Small intestine (tissue), 7 donors: Measurements from ENCODE around the gene VSIG1. TPM values are rescaled to one million over a fixed set of nuclear protein-coding genes. Genes with fewer than 3 reads are reported as not detected.

Experiments
- DNase-seq, 2 donors: peaks; one replicate each; pipeline versions ENCODE4 v3.0.0 to v3.0.0-alpha.2; 2013
- FAIRE-seq: peaks from 2 replicates; lab custom pipeline; 2012; peaks lifted over from hg19 to GRCh38; lab: Jason Lieb, UNC
- H3K27ac ChIP-seq, 3 donors: one replicate each; pipeline ENCODE4 v1.5.1; 2013; ENCODE audit warnings: low read length in 2 of 3, mild to moderate bottlenecking in 2 of 3, control low read depth in 1 of 3, inconsistent platforms in 1 of 3, low read depth in 1 of 3, moderate library complexity in 1 of 3
- H3K27me3 ChIP-seq, 3 donors: one replicate each; pipeline ENCODE4 v1.6.1; 2013; ENCODE audit warnings: low read length in 3 of 3, inconsistent platforms in 1 of 3; ENCODE audit not compliant: control insufficient read depth in 3 of 3, insufficient read depth in 3 of 3
- H3K36me3 ChIP-seq, 3 donors: one replicate each; pipeline ENCODE4 v1.6.1; 2013; ENCODE audit warnings: low read length in 3 of 3, inconsistent platforms in 1 of 3, low read depth in 1 of 3, mild to moderate bottlenecking in 1 of 3, moderate library complexity in 1 of 3; ENCODE audit not compliant: control insufficient read depth in 3 of 3, insufficient read depth in 2 of 3
- H3K4me1 ChIP-seq, 3 donors: one replicate each; pipeline ENCODE4 v1.6.1; 2013; ENCODE audit warnings: low read length in 2 of 3, inconsistent platforms in 1 of 3, low read depth in 1 of 3, mild to moderate bottlenecking in 1 of 3, moderate library complexity in 1 of 3; ENCODE audit not compliant: control insufficient read depth in 3 of 3, insufficient read depth in 2 of 3
- H3K4me3 ChIP-seq, 3 donors: one replicate each; pipeline ENCODE4 v1.5.1; 2013; ENCODE audit warnings: low read length in 3 of 3, control low read depth in 1 of 3, inconsistent platforms in 1 of 3, low read depth in 1 of 3, mild to moderate bottlenecking in 1 of 3, moderate library complexity in 1 of 3
- H3K9me3 ChIP-seq, 2 donors: one replicate each; pipeline ENCODE4 v1.6.1; 2013; ENCODE audit warnings: low read depth in 1 of 2, low read length in 1 of 2; ENCODE audit not compliant: control insufficient read depth in 2 of 2, insufficient read depth in 1 of 2
- WGBS, 3 donors: extraction: QIAGEN DNeasy Blood & Tissue Kit; methylation state at CpG; one replicate each; pipeline ENCODE4 v1.1.7; 2013; 5-methylcytosine and 5-hydroxymethylcytosine counted together
- polyA plus RNA-seq, 4 donors: library from polyadenylated mRNA; stranded (reverse) in 3 of 4; unstranded in 1 of 4; fragments of 200-250 nt in 3 of 4; fragments of 120-200 nt in 1 of 4; gene quantifications; one replicate each; pipeline versions ENCODE4 v1.2.1 to v1.2.3, GENCODE V29; 2013
- donor health status: healthy with polysubstance abuse.
- donor health status: control.
- donor health status: control.
- donor health status: Bipolar disorder and iron deficiency.
- donor health status: healthy.

Gene VSIG1
- polyA plus RNA-seq, 4 donors: 0.16 to 0.45 (median 0.43) TPM; not detected in 1

DNA sequence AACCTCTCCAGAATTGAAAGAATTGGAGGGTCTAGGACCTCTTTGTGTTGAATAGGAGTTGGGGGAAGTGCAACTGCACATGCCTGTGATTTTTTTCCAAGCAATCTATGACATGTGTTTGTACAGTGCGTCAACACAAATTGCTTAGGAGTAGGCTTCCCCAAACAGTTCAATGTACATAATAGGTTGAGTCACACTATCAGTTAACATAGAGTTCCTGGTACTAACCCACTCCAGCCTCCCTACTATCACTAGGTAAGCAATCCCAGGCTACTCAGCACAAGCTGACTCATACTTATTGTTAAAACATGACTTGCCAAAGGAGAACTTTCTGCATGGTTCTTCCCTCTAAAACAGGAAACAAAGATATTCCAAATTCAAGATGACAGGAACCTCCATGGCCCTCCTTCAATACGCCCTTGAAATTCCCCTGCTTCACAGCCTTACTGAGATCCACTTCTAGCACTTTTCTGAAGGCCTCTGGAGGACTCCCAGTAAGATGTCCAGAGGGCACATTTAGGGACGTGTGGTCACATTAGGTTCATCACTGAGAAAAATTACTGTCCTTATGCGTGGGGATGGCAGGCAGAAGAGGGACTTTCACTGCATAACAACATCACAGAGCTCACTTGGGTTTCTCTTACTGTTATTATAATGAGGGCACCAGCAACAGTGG, 8.4 kb upstream of the VSIG1 start:
- FAIRE-seq (no peak), DNase-seq (peak; percentile 68 to 79)

DNA sequence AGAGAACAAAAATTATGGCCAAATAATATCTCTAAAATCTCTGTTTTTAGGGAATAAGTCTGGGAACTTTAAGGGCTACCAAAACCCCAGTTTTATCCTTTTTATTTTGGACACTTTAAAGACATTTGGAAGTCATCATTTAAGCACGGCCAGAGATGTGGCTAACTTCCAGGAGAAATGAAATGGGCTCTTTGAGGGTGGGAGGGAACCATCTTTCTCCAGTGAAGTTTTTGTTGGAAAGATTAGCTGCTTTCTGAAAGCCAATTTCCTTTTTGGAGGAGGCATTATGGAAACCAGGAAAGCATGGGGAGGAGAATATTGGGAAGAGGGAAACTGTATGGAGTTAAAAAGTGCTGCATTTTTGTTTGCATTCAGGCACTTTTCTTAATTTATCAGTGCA, 4.8 kb downstream of the VSIG1 start:
- no peak for FAIRE-seq

More for the DNA sequence above, 8.4 kb upstream of the VSIG1 start:
- Histone ChIP-seq H3K27ac (peak overlapping the region in 1 of 3 donors; percentile 73), H3K4me3 (no peak overlapping the region), H3K36me3 (no peaks in the 10 kb centered on the region), H3K27me3 (no peaks in the 10 kb centered on the region), H3K9me3 (no peaks in the 10 kb centered on the region), H3K4me1 (peaks cover 0 to 12% (median 0%) of the 10 kb centered on the region in 3 donors)
- WGBS, 3 donors: 53 to 74% (median 60%) methylated on average over 4 of the region's 4 CpGs

DNA sequence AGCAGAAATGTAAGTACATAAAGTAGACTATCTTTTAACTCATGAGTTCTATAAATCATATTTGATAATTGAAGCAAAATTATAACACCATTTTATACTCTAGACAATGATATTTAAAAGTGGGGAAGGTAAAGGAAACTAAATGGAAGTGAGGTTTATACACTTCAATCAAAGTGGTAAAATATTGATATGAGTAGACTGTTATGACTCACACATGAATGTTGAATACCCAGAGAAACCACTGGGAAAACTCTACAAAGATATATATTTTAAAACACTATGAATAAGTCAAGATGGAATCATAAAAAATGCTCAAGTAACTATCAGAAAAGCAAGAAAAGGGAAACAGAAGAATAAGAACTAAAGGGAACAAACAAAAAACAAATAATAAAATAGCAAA, 8.4 kb downstream of the VSIG1 start:
- Histone ChIP-seq H3K27ac (no peak overlapping the region), H3K36me3 (no peaks in the 10 kb centered on the region), H3K9me3 (no peaks in the 10 kb centered on the region), H3K4me1 (no peaks in the 10 kb centered on the region), H3K4me3 (no peak overlapping the region), H3K27me3 (no peaks in the 10 kb centered on the region)
- DNase-seq: no peak
- no peak for FAIRE-seq

More for the DNA sequence above, 4.8 kb downstream of the VSIG1 start:
- DNase-seq: no peak
- Histone ChIP-seq H3K27me3 (no peaks in the 10 kb centered on the region), H3K27ac (no peak overlapping the region), H3K36me3 (no peaks in the 10 kb centered on the region), H3K4me1 (no peaks in the 10 kb centered on the region), H3K9me3 (no peaks in the 10 kb centered on the region), H3K4me3 (no peak overlapping the region)
- 52 to 84% (median 53%) methylated on average over 1 of the region's 1 CpG for WGBS, 3 donors

DNA sequence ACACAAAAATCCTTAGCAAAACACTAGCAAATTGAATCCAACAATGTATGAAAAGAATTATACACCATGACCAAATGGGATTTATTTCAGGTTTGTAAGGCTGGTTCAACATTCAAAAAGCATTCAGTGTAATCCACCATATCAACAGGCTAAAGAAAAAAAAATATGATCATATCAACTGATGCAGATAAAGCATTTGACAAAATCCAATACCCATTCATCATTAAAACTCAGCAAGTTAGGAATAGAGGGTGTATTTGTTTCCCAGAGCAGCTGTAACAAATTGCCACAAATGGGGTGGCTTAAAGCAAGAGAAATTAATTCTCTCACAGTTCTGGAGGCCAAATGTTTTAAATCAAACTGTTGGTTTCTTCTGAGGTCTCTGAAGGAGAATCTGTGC, 10.7 kb downstream of the VSIG1 start:
- DNase-seq (no peak), FAIRE-seq (no peak)
- Histone ChIP-seq H3K36me3 (no peaks in the 10 kb centered on the region), H3K4me1 (no peaks in the 10 kb centered on the region), H3K27ac (no peak overlapping the region), H3K27me3 (no peaks in the 10 kb centered on the region), H3K4me3 (no peak overlapping the region), H3K9me3 (no peaks in the 10 kb centered on the region)

DNA sequence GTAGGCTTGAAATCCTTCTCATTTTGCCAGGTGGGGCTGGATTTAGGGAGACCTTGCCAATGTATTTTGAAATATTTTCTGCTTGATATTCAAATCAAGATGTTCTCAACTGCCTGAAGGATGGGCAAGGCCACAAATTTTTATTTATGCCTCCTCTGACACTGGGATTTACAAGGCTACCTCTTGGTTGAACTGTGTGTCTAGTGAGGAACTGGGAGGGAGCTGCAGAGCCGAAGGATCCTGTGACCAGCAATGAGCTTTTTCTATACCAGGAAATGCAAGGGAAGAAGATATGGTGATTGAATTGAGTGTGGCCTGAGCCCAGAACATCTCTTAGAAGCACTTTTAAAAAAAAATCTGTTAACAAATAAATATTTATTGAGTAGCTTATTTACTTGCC, 14.9 kb downstream of the VSIG1 start:
- DNase-seq: no peak
- no peaks in the 10 kb centered on the region for H3K27me3 ChIP-seq
- no peak overlapping the region for H3K4me3 ChIP-seq
- no peak for FAIRE-seq
- no peak overlapping the region for H3K27ac ChIP-seq
- no peaks in the 10 kb centered on the region for H3K4me1 ChIP-seq
- WGBS, 3 donors: 74 to 88% (median 86%) methylated on average over 1 of the region's 1 CpG
- H3K36me3 ChIP-seq: no peaks in the 10 kb centered on the region
- no peaks in the 10 kb centered on the region for H3K9me3 ChIP-seq

DNA sequence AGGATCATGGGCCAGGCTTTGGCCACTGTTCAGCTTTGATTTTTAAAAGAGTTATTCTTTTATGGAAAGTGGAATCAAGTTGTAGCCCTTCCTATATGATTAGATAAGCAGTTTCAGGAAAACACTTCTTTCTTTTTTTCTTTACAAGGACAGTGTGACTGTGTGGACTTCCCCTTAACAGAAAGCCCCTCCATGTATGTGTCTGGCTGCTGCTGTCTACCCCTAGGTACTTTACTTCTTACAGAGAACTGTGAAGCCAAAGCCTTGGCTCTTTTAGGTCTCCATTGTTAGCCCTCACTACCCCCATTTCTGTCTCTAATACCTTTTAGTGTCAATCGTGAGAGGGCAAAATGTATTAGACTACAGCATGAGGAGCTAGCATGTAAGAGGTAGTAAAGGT, 19.1 kb downstream of the VSIG1 start:
- Histone ChIP-seq H3K4me3 (no peak overlapping the region), H3K27ac (no peak overlapping the region), H3K4me1 (no peaks in the 10 kb centered on the region), H3K9me3 (no peaks in the 10 kb centered on the region), H3K36me3 (no peaks in the 10 kb centered on the region), H3K27me3 (no peaks in the 10 kb centered on the region)
- DNase-seq (no peak), FAIRE-seq (no peak)
- 57 to 88% (median 63%) methylated on average over 1 of the region's 1 CpG for WGBS, 3 donors

DNA sequence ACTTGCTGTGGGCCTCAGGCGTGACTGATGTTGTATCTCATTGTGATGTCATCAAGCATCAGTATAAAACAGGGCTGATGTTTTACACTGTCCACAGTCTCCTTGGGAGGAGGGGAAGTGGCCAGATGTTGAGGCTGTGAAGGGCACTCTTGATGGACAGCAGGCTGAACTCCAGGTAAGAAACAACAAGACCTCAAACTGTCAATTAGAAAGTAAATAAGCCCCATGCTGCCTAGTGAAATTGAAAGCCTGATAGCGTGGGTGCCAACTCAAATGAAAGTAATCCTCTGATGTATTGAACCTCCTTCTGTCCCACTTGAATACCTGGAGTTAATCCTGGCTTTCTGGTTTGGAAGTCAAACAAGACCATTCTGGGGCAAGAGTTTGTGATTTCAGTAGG, 19.7 kb downstream of the VSIG1 start:
- WGBS, 3 donors: 60 to 80% (median 73%) methylated on average over 2 of the region's 2 CpGs
- no peak for FAIRE-seq
- H3K9me3 ChIP-seq: no peaks in the 10 kb centered on the region
- H3K27ac ChIP-seq: no peak overlapping the region
- H3K36me3 ChIP-seq: no peaks in the 10 kb centered on the region
- no peak overlapping the region for H3K4me3 ChIP-seq
- no peak for DNase-seq
- no peaks in the 10 kb centered on the region for H3K27me3 ChIP-seq
- no peaks in the 10 kb centered on the region for H3K4me1 ChIP-seq

- H3K27ac ChIP-seq: no peak overlapping the region
- WGBS, 3 donors: 25 to 52% (median 25%) methylated on average over 1 of the region's 1 CpG
- H3K9me3 ChIP-seq: no peaks in the 10 kb centered on the region
- H3K4me3 ChIP-seq: no peak overlapping the region
- FAIRE-seq (no peak), DNase-seq (no peak)
- H3K36me3 ChIP-seq: no peaks in the 10 kb centered on the region
- no peaks in the 10 kb centered on the region for H3K27me3 ChIP-seq
- H3K4me1 ChIP-seq: no peaks in the 10 kb centered on the region
Measured at GRCh38 chrX:108068121-108068520, 23.3 kb downstream of the VSIG1 start.

- H3K9me3 ChIP-seq: no peaks in the 10 kb centered on the region
- no peaks in the 10 kb centered on the region for H3K27me3 ChIP-seq
- H3K27ac ChIP-seq: no peak overlapping the region
- FAIRE-seq (no peak), DNase-seq (no peak)
- H3K4me1 ChIP-seq: no peaks in the 10 kb centered on the region
- H3K4me3 ChIP-seq: no peak overlapping the region
- 33 to 79% (median 50%) methylated on average over 4 of the region's 4 CpGs for WGBS, 3 donors
- no peaks in the 10 kb centered on the region for H3K36me3 ChIP-seq
Measured at GRCh38 chrX:108070891-108071290, 26.0 kb downstream of the VSIG1 start.
